ENCODE results near the gene PWWP2A.

The PWWP2A gene

GRCh38 chr5:160049099-160049498 lies 70.2 kb downstream of the PWWP2A start:
- Histone ChIP-seq H3K27me3 (ENCODE audit: insufficient read depth, low read depth, severe bottlenecking) (no peaks in the 10 kb centered on the region), H3K4me3 (ENCODE audit: low read depth, low read length) (no peak overlapping the region), H3K36me3 (peaks cover 45% of the 10 kb centered on the region), H3K27ac (no peak overlapping the region), H3K9me3 (ENCODE audit: severe bottlenecking) (no peaks in the 10 kb centered on the region)
- no peak for DNase-seq
- no peak for TF ChIP-seq CTCF (IDR thresholded peaks at IDR 0.05; ENCODE audit: low read depth, low read length)

DNA sequence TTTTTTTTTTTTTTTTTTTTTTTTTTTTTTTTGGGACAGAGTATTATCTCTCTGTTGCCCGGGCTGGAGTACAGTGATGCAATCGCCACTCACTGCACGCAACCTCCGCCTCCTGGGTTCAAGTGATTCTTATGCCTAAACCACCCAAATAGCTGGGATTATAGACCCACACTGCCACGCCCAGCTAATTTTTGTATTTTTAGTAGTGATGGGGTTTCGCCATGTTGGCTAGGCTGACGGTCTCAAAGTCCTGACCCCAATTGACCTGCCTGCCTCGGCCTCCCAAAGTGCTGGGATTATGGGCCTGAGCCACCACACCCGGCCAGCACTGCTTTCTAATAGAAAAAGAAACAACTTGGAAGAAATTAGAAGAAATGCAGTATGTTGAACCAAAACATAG lies 71.1 kb downstream of the PWWP2A start:
- H3K27ac ChIP-seq: no peak overlapping the region
- H3K36me3 ChIP-seq: peaks cover 37% of the 10 kb centered on the region
- no peaks in the 10 kb centered on the region for H3K27me3 ChIP-seq (ENCODE audit: insufficient read depth, low read depth, severe bottlenecking)
- H3K4me3 ChIP-seq (ENCODE audit: low read depth, low read length): no peak overlapping the region
- DNase-seq: no peak
- no peaks in the 10 kb centered on the region for H3K9me3 ChIP-seq (ENCODE audit: severe bottlenecking)
- no peak for TF ChIP-seq CTCF (IDR thresholded peaks at IDR 0.05; ENCODE audit: low read depth, low read length)

- no peak for DNase-seq
- no peak overlapping the region for H3K27ac ChIP-seq
- no peaks in the 10 kb centered on the region for H3K9me3 ChIP-seq (ENCODE audit: severe bottlenecking)
- H3K27me3 ChIP-seq (ENCODE audit: insufficient read depth, low read depth, severe bottlenecking): no peaks in the 10 kb centered on the region
- H3K36me3 ChIP-seq: peaks cover 30% of the 10 kb centered on the region
- no peak overlapping the region for H3K4me3 ChIP-seq (ENCODE audit: low read depth, low read length)
- TF ChIP-seq CTCF (IDR thresholded peaks at IDR 0.05; ENCODE audit: low read depth, low read length): no peak
Measured at GRCh38 chr5:160047423-160047822, 71.8 kb downstream of the PWWP2A start.

- H3K4me3 ChIP-seq (ENCODE audit: low read depth, low read length): no peak overlapping the region
- DNase-seq: no peak
- peaks cover 12% of the 10 kb centered on the region for H3K36me3 ChIP-seq
- H3K9me3 ChIP-seq (ENCODE audit: severe bottlenecking): no peaks in the 10 kb centered on the region
- no peaks in the 10 kb centered on the region for H3K27me3 ChIP-seq (ENCODE audit: insufficient read depth, low read depth, severe bottlenecking)
- no peak for TF ChIP-seq CTCF (IDR thresholded peaks at IDR 0.05; ENCODE audit: low read depth, low read length)
- H3K27ac ChIP-seq: no peak overlapping the region
Measured at GRCh38 chr5:160044967-160045366, 74.3 kb downstream of the PWWP2A start.

DNA sequence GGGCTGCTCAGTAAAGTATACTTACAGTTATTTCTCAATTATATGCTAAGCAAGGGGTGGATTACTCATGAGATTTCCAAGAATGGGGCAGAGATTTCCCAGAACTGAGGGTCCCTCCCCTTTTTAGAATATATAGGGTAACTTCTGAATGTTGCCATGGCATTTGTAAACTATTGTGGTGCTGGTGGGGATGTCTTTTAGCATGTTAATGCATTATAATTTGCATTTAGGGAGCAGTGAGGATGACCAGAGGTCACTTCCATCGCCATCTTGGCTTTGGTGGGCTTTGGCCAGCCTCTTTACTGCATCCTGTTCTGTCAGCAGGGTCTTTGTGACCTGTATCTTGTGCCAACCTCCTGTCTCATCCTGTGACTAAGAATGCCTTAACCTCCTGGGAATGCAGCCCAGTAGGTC lies 74.9 kb downstream of the PWWP2A start:
- Histone ChIP-seq H3K36me3 (peaks cover 13% of the 10 kb centered on the region), H3K27ac (no peak overlapping the region), H3K4me3 (ENCODE audit: low read depth, low read length) (no peak overlapping the region), H3K27me3 (ENCODE audit: insufficient read depth, low read depth, severe bottlenecking) (no peaks in the 10 kb centered on the region), H3K9me3 (ENCODE audit: severe bottlenecking) (no peaks in the 10 kb centered on the region)
- no peak for DNase-seq
- TF ChIP-seq CTCF (IDR thresholded peaks at IDR 0.05; ENCODE audit: low read depth, low read length): no peak

DNA sequence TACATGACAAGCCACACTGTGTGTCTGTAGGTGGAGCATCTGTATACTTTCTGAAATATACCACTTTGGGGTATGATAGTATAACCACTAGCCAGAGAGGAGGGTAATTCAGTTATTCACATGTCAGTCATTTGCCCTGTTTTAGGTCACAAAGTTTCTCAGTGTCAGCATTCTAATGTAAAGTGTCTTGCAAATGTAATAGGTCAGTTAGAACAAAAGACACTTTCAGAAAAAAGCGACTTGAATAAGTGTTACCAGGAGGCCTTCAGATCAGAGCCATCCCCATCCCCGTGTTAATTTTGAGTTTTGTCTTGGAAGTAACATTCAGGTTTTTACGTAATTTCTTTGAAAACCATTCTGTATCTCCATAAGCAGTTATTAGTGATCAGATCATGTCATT lies 76.6 kb downstream of the PWWP2A start:
- no peak for TF ChIP-seq CTCF (IDR thresholded peaks at IDR 0.05; ENCODE audit: low read depth, low read length)
- no peak for DNase-seq
- H3K36me3 ChIP-seq: peaks cover 17% of the 10 kb centered on the region
- H3K9me3 ChIP-seq (ENCODE audit: severe bottlenecking): no peaks in the 10 kb centered on the region
- H3K4me3 ChIP-seq (ENCODE audit: low read depth, low read length): no peak overlapping the region
- H3K27me3 ChIP-seq (ENCODE audit: insufficient read depth, low read depth, severe bottlenecking): no peaks in the 10 kb centered on the region
- H3K27ac ChIP-seq: no peak overlapping the region
